ENCODE measurements around the gene PIM3. TPM values are rescaled to one million over a fixed set of nuclear protein-coding genes. Genes with fewer than 3 reads are reported as not detected.

The PIM3 gene
- total RNA-seq, 1 experiment from 2014 or later = 67.0 TPM

DNA sequence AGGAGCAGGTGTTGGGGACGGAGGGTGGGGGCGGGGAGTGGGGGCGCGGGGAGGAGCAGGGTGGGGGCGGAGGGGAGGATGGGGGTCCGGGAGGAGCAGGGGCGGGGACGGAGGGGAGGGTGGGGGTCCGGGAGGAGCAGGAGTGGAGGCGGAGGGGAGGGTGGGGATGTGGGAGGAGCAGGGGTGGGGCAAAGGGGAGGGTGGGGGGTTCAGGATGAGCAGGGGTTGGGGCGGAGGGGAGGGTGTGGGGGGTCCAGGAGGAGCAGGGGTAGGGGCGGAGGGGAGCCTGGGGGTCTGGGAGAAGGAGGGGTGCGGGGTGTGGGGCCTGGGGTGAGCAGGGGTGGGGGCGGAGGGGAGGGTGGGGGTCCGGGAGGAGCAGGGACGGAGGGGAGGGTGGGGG lies 25.0 kb upstream of the PIM3 start:
- no peaks in the 10 kb centered on the region for H3K79me2 ChIP-seq (ENCODE audit: low read depth)
- H4K20me1 ChIP-seq (ENCODE audit: insufficient read depth) = no peaks in the 10 kb centered on the region
- no peaks in the 10 kb centered on the region for H3K9me3 ChIP-seq (ENCODE audit: insufficient read depth, low read depth)
- DNase-seq = no peak
- intact Hi-C loops (cut with micrococcal nuclease; ENCODE audit: unreplicated experiment) = no loop called here
- TF ChIP-seq, protein P1, sequence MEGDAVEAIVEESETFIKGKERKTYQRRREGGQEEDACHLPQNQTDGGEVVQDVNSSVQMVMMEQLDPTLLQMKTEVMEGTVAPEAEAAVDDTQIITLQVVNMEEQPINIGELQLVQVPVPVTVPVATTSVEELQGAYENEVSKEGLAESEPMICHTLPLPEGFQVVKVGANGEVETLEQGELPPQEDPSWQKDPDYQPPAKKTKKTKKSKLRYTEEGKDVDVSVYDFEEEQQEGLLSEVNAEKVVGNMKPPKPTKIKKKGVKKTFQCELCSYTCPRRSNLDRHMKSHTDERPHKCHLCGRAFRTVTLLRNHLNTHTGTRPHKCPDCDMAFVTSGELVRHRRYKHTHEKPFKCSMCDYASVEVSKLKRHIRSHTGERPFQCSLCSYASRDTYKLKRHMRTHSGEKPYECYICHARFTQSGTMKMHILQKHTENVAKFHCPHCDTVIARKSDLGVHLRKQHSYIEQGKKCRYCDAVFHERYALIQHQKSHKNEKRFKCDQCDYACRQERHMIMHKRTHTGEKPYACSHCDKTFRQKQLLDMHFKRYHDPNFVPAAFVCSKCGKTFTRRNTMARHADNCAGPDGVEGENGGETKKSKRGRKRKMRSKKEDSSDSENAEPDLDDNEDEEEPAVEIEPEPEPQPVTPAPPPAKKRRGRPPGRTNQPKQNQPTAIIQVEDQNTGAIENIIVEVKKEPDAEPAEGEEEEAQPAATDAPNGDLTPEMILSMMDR (conservative IDR thresholded peaks at IDR 0.05) = no peak
- no peak for TF ChIP-seq EZH2 (IDR thresholded peaks at IDR 0.05; ENCODE audit: low read depth)
- no peaks in the 10 kb centered on the region for H3K9me2 ChIP-seq (ENCODE audit: insufficient read depth)
- peaks cover 34% of the 10 kb centered on the region for H3F3A ChIP-seq (ENCODE audit: insufficient read depth, low read depth)
- ChIA-PET POLR2A (ENCODE audit: unreplicated experiment) (interaction anchor here (0.7 to 1.5 kb wide), 3 partner anchors 10 to 17 kb away, joined by 4 to 9 read pairs (median 5); no protein-coding TSS in a partner anchor), CTCF (interaction anchor here (0.7 to 1.0 kb wide), 2 partner anchors 95 to 405 kb away, joined by 6 to 8 read pairs; no protein-coding TSS in a partner anchor)
- peaks cover 29% of the 10 kb centered on the region for H3K4me1 ChIP-seq (replicated peaks; ENCODE audit: insufficient read depth)
- no peak overlapping the region for H3K4me3 ChIP-seq
- H3K4me2 ChIP-seq = no peak overlapping the region
- no peaks in the 10 kb centered on the region for H3K36me3 ChIP-seq (ENCODE audit: low read depth)
- H2AFZ ChIP-seq = no peak overlapping the region
- no peak overlapping the region for H3K27ac ChIP-seq
- BruUV-seq (replicated peaks) = no TSS peak
- H3K27me3 ChIP-seq (ENCODE audit: insufficient read depth, low read depth) = no peaks in the 10 kb centered on the region

DNA sequence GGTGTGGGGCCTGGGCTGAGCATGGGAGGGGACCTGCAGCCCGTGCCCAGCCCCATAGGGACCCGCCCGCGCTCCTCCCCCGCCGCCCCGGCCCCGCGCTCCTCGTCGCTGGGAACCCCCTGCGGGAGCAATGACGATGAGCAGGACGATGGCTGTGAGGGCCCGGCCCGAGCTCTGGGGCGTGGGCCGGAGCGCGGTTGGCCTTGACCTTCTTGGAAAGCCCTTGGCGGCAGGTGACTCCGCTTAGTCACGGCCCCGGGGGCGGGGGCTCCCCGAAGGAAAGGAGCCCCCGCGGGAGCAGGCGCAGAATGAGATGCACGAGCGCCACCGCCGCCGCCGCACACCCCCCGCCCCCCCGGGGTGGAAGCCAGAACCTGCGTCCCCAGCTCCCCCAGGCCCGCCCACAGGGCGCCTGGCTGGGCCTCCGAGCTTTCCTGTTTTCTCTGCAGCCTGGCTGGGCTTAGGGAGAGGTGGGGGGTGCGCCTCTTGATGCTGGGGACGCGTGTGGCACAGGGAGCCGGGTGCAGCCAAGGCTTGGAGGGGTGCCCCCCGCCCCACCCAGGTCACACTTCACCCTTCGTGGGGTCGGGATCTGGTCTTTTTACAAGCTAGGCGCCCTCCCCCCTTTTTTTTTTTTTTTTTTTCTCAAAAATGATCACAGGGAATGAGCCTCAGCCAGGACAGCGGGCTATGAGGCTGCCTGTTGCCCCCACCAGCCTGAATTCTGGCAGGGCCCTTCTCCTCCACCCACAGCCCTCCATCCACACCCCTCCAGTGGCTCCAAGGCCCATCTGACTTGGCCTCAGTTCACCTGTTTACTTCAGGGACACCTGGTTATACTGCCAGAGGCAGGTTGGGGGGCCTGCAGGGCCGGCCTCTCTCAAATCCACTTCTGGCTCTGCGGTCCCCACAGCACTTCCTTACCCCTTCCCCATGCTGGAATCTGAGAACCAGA lies 24.3 kb upstream of the PIM3 start:
- TF ChIP-seq, protein P1 (conservative IDR thresholded peaks at IDR 0.05) = no peak
- TF ChIP-seq EZH2 (IDR thresholded peaks at IDR 0.05; ENCODE audit: low read depth) = no peak
- H3K27ac ChIP-seq = no peak overlapping the region
- intact Hi-C loops (cut with micrococcal nuclease; ENCODE audit: unreplicated experiment) = loop anchor here (1.0 kb wide), 2 partner anchors 15 to 26 kb away; no protein-coding TSS in a partner anchor
- peak overlapping the region; percentile 98 for H3K4me2 ChIP-seq
- H3F3A ChIP-seq (ENCODE audit: insufficient read depth, low read depth) = peaks cover 29% of the 10 kb centered on the region
- H4K20me1 ChIP-seq (ENCODE audit: insufficient read depth) = no peaks in the 10 kb centered on the region
- DNase-seq = peak; percentile 75 to 97
- H3K9me2 ChIP-seq (ENCODE audit: insufficient read depth) = no peaks in the 10 kb centered on the region
- H3K79me2 ChIP-seq (ENCODE audit: low read depth) = no peaks in the 10 kb centered on the region
- POLR2A ChIA-PET (ENCODE audit: unreplicated experiment) = interaction anchor here (0.6 to 1.5 kb wide), 5 partner anchors 10 to 626 kb away, joined by 3 to 10 read pairs (median 5); partner anchors contain the start of gene SYCE3
- BruUV-seq (replicated peaks) = TSS peak; percentile 55
- CTCF ChIA-PET = interaction anchor here (0.6 to 1.0 kb wide), 6 partner anchors 14 to 405 kb away, joined by 3 to 12 read pairs (median 7); no protein-coding TSS in a partner anchor
- H2AFZ ChIP-seq = peak overlapping the region; percentile 59; the same call in 1 of the 2 replicates
- H3K9me3 ChIP-seq (ENCODE audit: insufficient read depth, low read depth) = no peaks in the 10 kb centered on the region
- peaks cover 26% of the 10 kb centered on the region for H3K4me1 ChIP-seq (replicated peaks; ENCODE audit: insufficient read depth)
- H3K4me3 ChIP-seq = peak overlapping the region; percentile 53; the same call in 1 of the 2 replicates
- no peaks in the 10 kb centered on the region for H3K27me3 ChIP-seq (ENCODE audit: insufficient read depth, low read depth)
- H3K36me3 ChIP-seq (ENCODE audit: low read depth) = no peaks in the 10 kb centered on the region

DNA sequence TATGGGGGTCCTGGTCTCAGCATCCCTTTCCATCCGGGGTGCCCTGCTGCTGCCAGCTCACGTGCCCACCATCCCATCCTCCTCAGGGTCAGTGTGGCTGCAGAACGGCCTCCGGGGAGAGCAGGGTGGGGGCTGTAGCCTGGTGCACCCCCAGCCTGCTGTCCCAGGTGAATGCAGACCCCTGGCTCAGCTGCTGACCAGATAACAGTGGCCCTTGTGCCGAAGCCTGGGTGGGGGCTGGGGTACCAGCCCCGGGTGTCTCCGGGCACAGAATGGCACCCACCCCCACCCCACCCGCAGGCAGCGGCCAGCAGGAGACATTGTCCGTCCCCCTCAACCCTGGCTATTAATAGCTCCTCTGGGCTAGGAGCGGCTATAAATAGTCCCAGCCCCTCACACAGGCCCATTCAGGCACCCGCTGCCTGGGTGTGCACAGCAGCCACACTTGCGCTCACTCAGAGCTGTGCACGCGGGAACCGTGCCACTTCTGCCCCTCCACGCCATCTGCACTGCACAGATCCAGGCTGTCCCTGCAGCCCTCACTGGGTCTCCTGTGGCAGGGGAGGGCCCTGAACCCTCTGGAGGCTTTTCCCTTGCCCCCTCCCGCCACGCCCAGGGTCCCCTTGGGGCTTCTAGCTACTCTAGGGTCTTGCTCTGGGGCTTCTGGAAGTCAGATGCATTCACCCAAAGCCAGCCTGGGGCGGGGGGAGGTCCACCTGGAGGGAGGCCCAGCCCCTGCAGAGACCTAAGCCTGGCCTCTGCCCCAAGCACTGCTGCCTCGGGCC lies 23.4 kb upstream of the PIM3 start:
- Histone ChIP-seq H3K9me3 (ENCODE audit: insufficient read depth, low read depth) (no peaks in the 10 kb centered on the region), H3K27ac (no peak overlapping the region), H3F3A (ENCODE audit: insufficient read depth, low read depth) (peaks cover 23% of the 10 kb centered on the region; the same call in 1 of the 2 replicates), H3K4me1 (replicated peaks; ENCODE audit: insufficient read depth) (peaks cover 20% of the 10 kb centered on the region), H3K36me3 (ENCODE audit: low read depth) (no peaks in the 10 kb centered on the region), H4K20me1 (ENCODE audit: insufficient read depth) (no peaks in the 10 kb centered on the region), H2AFZ (no peak overlapping the region), H3K79me2 (ENCODE audit: low read depth) (no peaks in the 10 kb centered on the region), H3K9me2 (ENCODE audit: insufficient read depth) (no peaks in the 10 kb centered on the region), H3K4me2 (0 out of 2 replicates have a peak overlapping the region, but pooled peaks have one; percentile 98), H3K27me3 (ENCODE audit: insufficient read depth, low read depth) (no peaks in the 10 kb centered on the region), H3K4me3 (no peak overlapping the region)
- BruUV-seq (replicated peaks) = no TSS peak
- ChIA-PET CTCF (interaction anchor here (0.6 to 1.0 kb wide), 2 partner anchors 15 to 386 kb away, joined by 3 to 8 read pairs; no protein-coding TSS in a partner anchor), POLR2A (ENCODE audit: unreplicated experiment) (interaction anchor here (0.6 to 0.7 kb wide), 2 partner anchors 111 to 626 kb away, joined by 3 to 21 read pairs; partner anchors contain the start of gene SYCE3)
- no peak for DNase-seq
- intact Hi-C loops (cut with micrococcal nuclease; ENCODE audit: unreplicated experiment) = loop anchor here (1.0 kb wide), 2 partner anchors 14 to 25 kb away; no protein-coding TSS in a partner anchor
- TF ChIP-seq EZH2 (IDR thresholded peaks at IDR 0.05; ENCODE audit: low read depth) = no peak
- TF ChIP-seq, protein P1 (conservative IDR thresholded peaks at IDR 0.05) = no peak

All from PC-9 (cell line).